Karpas-422 (cell line): Measurements from ENCODE around the gene SSTR5. TPM values are rescaled to one million over a fixed set of nuclear protein-coding genes. Genes with fewer than 3 reads are reported as not detected.

Experiments used
- DNase-seq: peaks from one replicate; pipeline ENCODE4 v3.0.0-alpha.2; 2015
- H2AFZ ChIP-seq: fragments of 200-600 bp; sonication (generic); 2 replicates; pipeline ENCODE4 v1.6.1; 2014; ENCODE audit warnings: antibody characterized with exemption, low read length, mixed read lengths
- H3K27ac ChIP-seq: fragments of 200-600 bp; sonication (generic); 2 replicates; pipeline ENCODE4 v1.5.1; 2014; ENCODE audit warnings: mild to moderate bottlenecking, low read length, moderate library complexity
- H3K27me3 ChIP-seq: fragments of 200-600 bp; sonication (generic); 2 replicates; pipeline ENCODE4 v1.6.1; 2014; ENCODE audit warnings: low read length, mixed read lengths
- H3K36me3 ChIP-seq: fragments of 200-600 bp; sonication (generic); 2 replicates; pipeline ENCODE4 v1.6.1; 2014; ENCODE audit warnings: low read length, mixed read lengths; ENCODE audit not compliant: insufficient read depth
- H3K4me1 ChIP-seq: fragments of 200-600 bp; sonication (generic); 2 replicates; pipeline ENCODE4 v1.6.1; 2014; ENCODE audit warnings: mild to moderate bottlenecking, low read length, mixed read lengths
- H3K4me2 ChIP-seq: fragments of 200-600 bp; sonication (generic); 2 replicates; pipeline ENCODE4 v1.6.1; 2014; ENCODE audit warnings: low read length, low read depth, mild to moderate bottlenecking; ENCODE audit not compliant: poor library complexity, severe bottlenecking
- H3K4me3 ChIP-seq: fragments of 200-600 bp; sonication (generic); 2 replicates; pipeline ENCODE4 v1.5.1; 2014; ENCODE audit warnings: mild to moderate bottlenecking, antibody characterized with exemption, low read length, mixed read lengths
- H3K79me2 ChIP-seq: fragments of 200-600 bp; sonication (generic); 2 replicates; pipeline ENCODE4 v1.6.1; 2014; ENCODE audit warnings: mild to moderate bottlenecking, low read length, mixed read lengths
- H3K9ac ChIP-seq: fragments of 200-600 bp; sonication (generic); 2 replicates; pipeline ENCODE4 v1.6.0; 2014; ENCODE audit warnings: low read length
- H3K9me2 ChIP-seq: fragments of 200-600 bp; sonication (generic), shearing (Covaris generic); replicated peaks from 2 replicates; pipeline ENCODE4 v1.6.0; 2014; ENCODE audit warnings: mild to moderate bottlenecking, low read length, moderate library complexity; ENCODE audit not compliant: insufficient read depth
- H3K9me3 ChIP-seq: fragments of 300-700, 200-600 bp; sonication (generic); 2 replicates; pipeline ENCODE4 v1.6.1; 2014; ENCODE audit warnings: low read length, mixed read lengths
- H4K20me1 ChIP-seq: fragments of 200-600 bp; sonication (generic); 2 replicates; pipeline ENCODE4 v1.6.1; 2014; ENCODE audit warnings: mild to moderate bottlenecking, antibody characterized with exemption, low read length, low read depth; ENCODE audit not compliant: insufficient read depth
- total RNA-seq: library from RNA; depleted of rRNA; stranded (reverse); fragments of >200 nt; shearing (Covaris generic); gene quantifications from 2 replicates; pipeline ENCODE4 v1.2.3, GENCODE V29; 2014; ENCODE audit warnings: low replicate concordance

The SSTR5 gene
- total RNA-seq, 1 experiment from 2014 or later: not detected

- Histone ChIP-seq H4K20me1 (no peaks in the 10 kb centered on the region; the same call in 1 of the 2 replicates), H3K9me2 (no peaks in the 10 kb centered on the region), H3K4me3 (no peak overlapping the region), H2AFZ (no peak overlapping the region), H3K9me3 (no peaks in the 10 kb centered on the region), H3K79me2 (no peaks in the 10 kb centered on the region), H3K27ac (no peak overlapping the region), H3K9ac (no peak overlapping the region), H3K36me3 (no peaks in the 10 kb centered on the region), H3K27me3 (no peaks in the 10 kb centered on the region), H3K4me2 (no peak overlapping the region), H3K4me1 (peaks cover 17% of the 10 kb centered on the region)
- DNase-seq: no peak
Measured at GRCh38 chr16:1117926-1118325, 45.4 kb downstream of the SSTR5 start.

- DNase-seq: no peak
- Histone ChIP-seq H4K20me1 (no peaks in the 10 kb centered on the region; the same call in 1 of the 2 replicates), H3K9ac (no peak overlapping the region), H3K4me2 (no peak overlapping the region), H3K4me3 (no peak overlapping the region), H3K4me1 (peaks cover 17% of the 10 kb centered on the region), H3K79me2 (no peaks in the 10 kb centered on the region), H3K36me3 (no peaks in the 10 kb centered on the region), H3K27ac (no peak overlapping the region), H3K9me2 (no peaks in the 10 kb centered on the region), H2AFZ (no peak overlapping the region), H3K9me3 (no peaks in the 10 kb centered on the region), H3K27me3 (no peaks in the 10 kb centered on the region)
Measured at GRCh38 chr16:1119129-1119528, 46.6 kb downstream of the SSTR5 start.

- Histone ChIP-seq H3K9ac (0 out of 2 replicates have a peak overlapping the region, but pooled peaks have one; percentile 19), H3K9me2 (no peaks in the 10 kb centered on the region), H4K20me1 (no peaks in the 10 kb centered on the region; the same call in 1 of the 2 replicates), H3K4me2 (peak overlapping the region; percentile 48), H3K27me3 (no peaks in the 10 kb centered on the region), H2AFZ (no peak overlapping the region), H3K4me1 (peaks cover 17% of the 10 kb centered on the region), H3K9me3 (no peaks in the 10 kb centered on the region), H3K27ac (no peak overlapping the region), H3K79me2 (no peaks in the 10 kb centered on the region), H3K36me3 (no peaks in the 10 kb centered on the region), H3K4me3 (peak overlapping the region; percentile 48)
- DNase-seq: peak; percentile 71
Measured at GRCh38 chr16:1119766-1120576, 47.4 kb downstream of the SSTR5 start.

- Histone ChIP-seq H4K20me1 (no peaks in the 10 kb centered on the region; the same call in 1 of the 2 replicates), H3K4me1 (peaks cover 17% of the 10 kb centered on the region), H3K36me3 (no peaks in the 10 kb centered on the region), H3K27ac (no peak overlapping the region), H3K4me3 (peak overlapping the region; percentile 48), H3K9me2 (no peaks in the 10 kb centered on the region), H3K4me2 (peak overlapping the region; percentile 48), H3K9ac (0 out of 2 replicates have a peak overlapping the region, but pooled peaks have one; percentile 19), H2AFZ (no peak overlapping the region), H3K27me3 (no peaks in the 10 kb centered on the region), H3K9me3 (no peaks in the 10 kb centered on the region), H3K79me2 (no peaks in the 10 kb centered on the region)
- DNase-seq: no peak
Measured at GRCh38 chr16:1120577-1120941, 48.0 kb downstream of the SSTR5 start.

- Histone ChIP-seq H3K27me3 (no peaks in the 10 kb centered on the region), H3K9me3 (no peaks in the 10 kb centered on the region), H3K36me3 (no peaks in the 10 kb centered on the region), H3K4me1 (peaks cover 17% of the 10 kb centered on the region), H4K20me1 (no peaks in the 10 kb centered on the region; the same call in 1 of the 2 replicates), H3K4me3 (no peak overlapping the region), H3K4me2 (no peak overlapping the region), H3K79me2 (no peaks in the 10 kb centered on the region), H3K9ac (no peak overlapping the region), H3K27ac (no peak overlapping the region), H3K9me2 (no peaks in the 10 kb centered on the region), H2AFZ (no peak overlapping the region)
- DNase-seq: no peak
Measured at GRCh38 chr16:1121009-1121408, 48.5 kb downstream of the SSTR5 start.

GRCh38 chr16:1121601-1122397, 49.3 kb downstream of the SSTR5 start:
- H3K4me3 ChIP-seq: no peak overlapping the region
- no peak overlapping the region for H2AFZ ChIP-seq
- no peaks in the 10 kb centered on the region for H3K9me2 ChIP-seq
- H3K27ac ChIP-seq: no peak overlapping the region
- no peaks in the 10 kb centered on the region for H3K36me3 ChIP-seq
- H3K4me2 ChIP-seq: no peak overlapping the region
- no peaks in the 10 kb centered on the region; the same call in 1 of the 2 replicates for H4K20me1 ChIP-seq
- peaks cover 17% of the 10 kb centered on the region for H3K4me1 ChIP-seq
- no peaks in the 10 kb centered on the region for H3K79me2 ChIP-seq
- no peak for DNase-seq
- H3K27me3 ChIP-seq: no peaks in the 10 kb centered on the region
- H3K9ac ChIP-seq: no peak overlapping the region
- no peaks in the 10 kb centered on the region for H3K9me3 ChIP-seq

- Histone ChIP-seq H3K4me2 (no peak overlapping the region), H4K20me1 (no peaks in the 10 kb centered on the region; the same call in 1 of the 2 replicates), H3K4me3 (no peak overlapping the region), H3K4me1 (peaks cover 17% of the 10 kb centered on the region), H3K9me3 (no peaks in the 10 kb centered on the region), H3K9me2 (no peaks in the 10 kb centered on the region), H3K27ac (no peak overlapping the region), H3K9ac (no peak overlapping the region), H3K79me2 (no peaks in the 10 kb centered on the region), H3K36me3 (no peaks in the 10 kb centered on the region), H2AFZ (no peak overlapping the region), H3K27me3 (no peaks in the 10 kb centered on the region)
- DNase-seq: no peak
Measured at GRCh38 chr16:1122398-1122765, 49.8 kb downstream of the SSTR5 start.

GRCh38 chr16:1123525-1124230, 51.1 kb downstream of the SSTR5 start:
- Histone ChIP-seq H3K36me3 (no peaks in the 10 kb centered on the region), H2AFZ (no peak overlapping the region), H3K27me3 (no peaks in the 10 kb centered on the region)

More at GRCh38 chr16:1123525-1124230, 51.1 kb downstream of the SSTR5 start:
- no peak overlapping the region for H3K4me2 ChIP-seq
- peaks cover 17% of the 10 kb centered on the region for H3K4me1 ChIP-seq
- no peak overlapping the region for H3K27ac ChIP-seq
- no peaks in the 10 kb centered on the region; the same call in 1 of the 2 replicates for H4K20me1 ChIP-seq
- no peak overlapping the region for H3K9ac ChIP-seq
- no peaks in the 10 kb centered on the region for H3K9me2 ChIP-seq
- DNase-seq: no peak
- no peaks in the 10 kb centered on the region for H3K9me3 ChIP-seq
- no peak overlapping the region for H3K4me3 ChIP-seq
- no peaks in the 10 kb centered on the region for H3K79me2 ChIP-seq
